Measurements from ENCODE around the gene TMEM209.

Gene TMEM209

GRCh38 chr7:130160023-130160422 lies 45.2 kb downstream of the TMEM209 start:
- H3K27ac ChIP-seq (replicated peaks) = no peak overlapping the region
- H3K4me3 ChIP-seq (replicated peaks; ENCODE audit: insufficient read depth, low read length) = no peak overlapping the region
- no peak for TF ChIP-seq SPI1 (IDR thresholded peaks at IDR 0.05; ENCODE audit: borderline replicate concordance, low read depth)
- no peak for TF ChIP-seq REST (IDR thresholded peaks at IDR 0.05; ENCODE audit: insufficient replicate concordance, low read depth)
- no peak for TF ChIP-seq CTCF (IDR thresholded peaks at IDR 0.05; ENCODE audit: insufficient read depth, low read length)
- no peak for TF ChIP-seq GABPA (IDR thresholded peaks at IDR 0.05; ENCODE audit: low read depth)
- no peak for TF ChIP-seq POLR2AphosphoS5 (IDR thresholded peaks at IDR 0.05; ENCODE audit: low read depth)
- DNase-seq (ENCODE audit: low read depth in 1 of 2, low spot score in 1 of 2) = no peak
- H3K27me3 ChIP-seq (ENCODE audit: insufficient read depth, poor library complexity, severe bottlenecking) = no peaks in the 10 kb centered on the region

GRCh38 chr7:130157700-130158099 lies 47.5 kb downstream of the TMEM209 start:
- TF ChIP-seq GABPA (IDR thresholded peaks at IDR 0.05; ENCODE audit: low read depth) (no peak), REST (IDR thresholded peaks at IDR 0.05; ENCODE audit: insufficient replicate concordance, low read depth) (no peak), CTCF (IDR thresholded peaks at IDR 0.05; ENCODE audit: insufficient read depth, low read length) (no peak), SPI1 (IDR thresholded peaks at IDR 0.05; ENCODE audit: borderline replicate concordance, low read depth) (no peak)
- H3K27ac ChIP-seq (replicated peaks) = no peak overlapping the region
- H3K4me3 ChIP-seq (replicated peaks; ENCODE audit: insufficient read depth, low read length) = no peak overlapping the region
- H3K27me3 ChIP-seq (ENCODE audit: insufficient read depth, poor library complexity, severe bottlenecking) = no peaks in the 10 kb centered on the region
- DNase-seq (ENCODE audit: low read depth in 1 of 2, low spot score in 1 of 2) = no peak

- Histone ChIP-seq H3K27me3 (ENCODE audit: insufficient read depth, poor library complexity, severe bottlenecking) (no peaks in the 10 kb centered on the region), H3K27ac (replicated peaks) (no peak overlapping the region), H3K4me3 (replicated peaks; ENCODE audit: insufficient read depth, low read length) (no peak overlapping the region)
- DNase-seq (ENCODE audit: low read depth in 1 of 2, low spot score in 1 of 2) = no peak
- TF ChIP-seq POLR2AphosphoS5 (IDR thresholded peaks at IDR 0.05; ENCODE audit: low read depth) = no peak
- no peak for TF ChIP-seq GABPA (IDR thresholded peaks at IDR 0.05; ENCODE audit: low read depth)
- no peak for TF ChIP-seq CTCF (IDR thresholded peaks at IDR 0.05; ENCODE audit: insufficient read depth, low read length)
- no peak for TF ChIP-seq REST (IDR thresholded peaks at IDR 0.05; ENCODE audit: insufficient replicate concordance, low read depth)
Measured at GRCh38 chr7:130156140-130156539, 49.1 kb downstream of the TMEM209 start.

All from HL-60 (cell line).